ENCODE results near the gene SCLY.

SCLY gene

DNA sequence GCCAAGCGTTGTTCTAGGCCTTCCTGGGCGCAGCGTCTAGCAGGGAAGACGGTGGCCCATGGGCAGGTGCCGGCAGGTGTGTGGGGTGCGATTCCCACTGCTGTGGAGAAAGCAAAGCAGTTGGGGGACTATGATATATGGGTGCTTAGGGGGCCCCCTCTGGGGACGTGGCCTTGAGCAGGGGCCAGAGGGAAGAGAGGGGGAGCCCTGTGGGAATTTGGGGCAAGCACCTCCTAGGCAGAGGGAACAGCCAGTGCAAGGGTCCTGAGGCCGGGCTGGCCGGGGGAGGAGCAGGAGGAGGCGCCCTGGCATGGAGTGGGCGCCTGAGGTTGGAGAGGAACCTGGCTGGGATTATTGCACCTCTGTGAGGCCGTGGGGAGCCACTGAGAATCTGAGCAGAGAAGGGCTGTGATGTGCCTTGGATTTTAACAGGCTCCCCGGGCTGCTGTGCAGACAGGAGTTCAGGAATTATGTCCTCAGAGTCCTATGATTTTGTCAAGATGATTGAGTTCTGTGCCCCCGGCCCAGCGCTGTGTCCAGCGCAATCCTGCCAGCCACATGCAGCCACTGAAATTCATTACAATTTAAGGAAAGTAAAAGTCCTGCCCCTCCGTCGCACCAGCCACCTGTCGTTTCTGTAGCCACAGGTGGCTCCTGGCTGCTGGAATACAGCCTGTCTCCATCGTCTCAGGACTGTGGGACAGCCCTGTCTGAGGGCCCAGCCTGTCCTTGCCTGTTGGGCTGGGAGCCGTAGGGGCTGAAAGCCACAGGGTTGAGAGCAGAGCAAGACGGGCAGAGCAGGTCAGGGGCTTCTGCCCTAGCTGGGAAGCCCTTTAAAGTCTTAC lies 68.6 kb downstream of the SCLY start:
- TF ChIP-seq, protein P1, sequence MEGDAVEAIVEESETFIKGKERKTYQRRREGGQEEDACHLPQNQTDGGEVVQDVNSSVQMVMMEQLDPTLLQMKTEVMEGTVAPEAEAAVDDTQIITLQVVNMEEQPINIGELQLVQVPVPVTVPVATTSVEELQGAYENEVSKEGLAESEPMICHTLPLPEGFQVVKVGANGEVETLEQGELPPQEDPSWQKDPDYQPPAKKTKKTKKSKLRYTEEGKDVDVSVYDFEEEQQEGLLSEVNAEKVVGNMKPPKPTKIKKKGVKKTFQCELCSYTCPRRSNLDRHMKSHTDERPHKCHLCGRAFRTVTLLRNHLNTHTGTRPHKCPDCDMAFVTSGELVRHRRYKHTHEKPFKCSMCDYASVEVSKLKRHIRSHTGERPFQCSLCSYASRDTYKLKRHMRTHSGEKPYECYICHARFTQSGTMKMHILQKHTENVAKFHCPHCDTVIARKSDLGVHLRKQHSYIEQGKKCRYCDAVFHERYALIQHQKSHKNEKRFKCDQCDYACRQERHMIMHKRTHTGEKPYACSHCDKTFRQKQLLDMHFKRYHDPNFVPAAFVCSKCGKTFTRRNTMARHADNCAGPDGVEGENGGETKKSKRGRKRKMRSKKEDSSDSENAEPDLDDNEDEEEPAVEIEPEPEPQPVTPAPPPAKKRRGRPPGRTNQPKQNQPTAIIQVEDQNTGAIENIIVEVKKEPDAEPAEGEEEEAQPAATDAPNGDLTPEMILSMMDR (IDR thresholded peaks at IDR 0.05; ENCODE audit: extremely low read depth, insufficient read depth, missing control alignments), result no peak
- DNase-seq (ENCODE audit: low spot score), result no peak
- in situ Hi-C loops (cut with MboI; ENCODE audit: low pct_unique_long_range_greater_than_20kb, low sequenced_read_pairs, unreplicated experiment), result no loop called here

DNA sequence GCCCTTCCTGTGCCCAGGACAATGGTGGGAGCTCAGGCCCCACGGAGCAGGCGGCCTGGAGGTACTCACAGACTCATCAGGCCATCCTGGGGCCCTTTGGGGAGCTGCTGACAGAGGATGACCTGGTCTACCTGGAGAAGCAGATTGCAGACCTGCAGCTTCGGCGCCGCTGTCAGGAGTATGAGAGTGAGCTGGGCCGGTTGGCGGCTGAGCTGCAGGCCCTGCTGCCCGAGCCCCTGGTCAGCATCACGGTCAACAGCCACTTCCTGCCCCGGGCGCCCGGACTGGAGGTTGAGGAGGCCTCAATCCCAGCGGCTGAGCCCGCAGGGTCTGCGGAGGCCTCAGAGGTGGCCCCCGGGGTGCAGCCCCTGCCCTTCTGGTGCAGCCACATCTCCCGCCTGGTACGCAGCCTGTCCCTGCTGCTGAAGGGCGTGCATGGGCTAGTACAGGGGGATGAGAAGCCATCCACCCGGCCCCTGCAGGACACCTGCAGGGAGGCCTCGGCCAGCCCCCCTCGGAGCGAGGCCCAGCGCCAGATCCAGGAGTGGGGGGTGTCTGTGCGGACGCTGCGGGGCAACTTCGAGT lies 69.4 kb downstream of the SCLY start:
- TF ChIP-seq, protein P1 (IDR thresholded peaks at IDR 0.05; ENCODE audit: extremely low read depth, insufficient read depth, missing control alignments), result no peak
- in situ Hi-C loops (cut with MboI; ENCODE audit: low pct_unique_long_range_greater_than_20kb, low sequenced_read_pairs, unreplicated experiment), result no loop called here

GRCh38 chr2:238130696-238131628 lies 70.2 kb downstream of the SCLY start:
- TF ChIP-seq, protein P1 (IDR thresholded peaks at IDR 0.05; ENCODE audit: extremely low read depth, insufficient read depth, missing control alignments), result no peak
- in situ Hi-C loops (cut with MboI; ENCODE audit: low pct_unique_long_range_greater_than_20kb, low sequenced_read_pairs, unreplicated experiment), result no loop called here
- no peak for DNase-seq (ENCODE audit: low spot score)

More for the DNA sequence above, 69.4 kb downstream of the SCLY start:
- DNase-seq (ENCODE audit: low spot score), result no peak

DNA sequence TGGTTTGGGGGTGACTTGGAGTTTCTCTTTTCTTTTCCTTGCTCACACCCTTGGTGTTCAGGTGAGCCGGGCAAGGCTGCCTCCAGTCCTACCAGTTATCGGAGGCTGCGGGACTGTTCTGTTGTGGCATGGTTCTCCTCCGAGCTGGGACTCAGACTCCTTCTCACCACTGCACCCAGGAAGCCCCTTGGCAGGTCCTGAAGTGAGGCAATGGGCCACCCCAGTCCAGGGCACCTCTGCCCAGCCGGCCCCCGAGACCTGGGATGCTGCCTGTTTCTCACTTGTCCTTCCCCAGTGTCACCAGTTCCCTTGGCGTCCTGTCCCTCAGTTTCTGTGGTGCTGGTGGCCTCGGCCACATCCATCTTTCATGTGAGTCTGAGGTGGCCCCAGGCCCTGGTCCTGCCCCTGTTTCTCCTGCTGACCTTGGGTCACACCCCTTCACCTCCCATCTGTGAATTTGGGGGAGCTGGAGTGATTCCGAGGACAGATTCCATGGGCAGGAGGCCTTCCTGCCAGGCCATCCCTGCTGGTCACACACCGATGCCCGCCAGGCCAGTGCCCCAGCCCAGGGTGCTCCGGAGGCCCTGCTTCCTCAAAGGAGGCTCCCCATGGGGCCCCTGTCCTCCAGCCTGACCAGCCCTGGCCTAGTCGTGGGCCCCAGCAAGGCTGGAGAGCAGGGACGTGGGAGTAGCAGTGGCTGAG lies 71.1 kb downstream of the SCLY start:
- in situ Hi-C loops (cut with MboI; ENCODE audit: low pct_unique_long_range_greater_than_20kb, low sequenced_read_pairs, unreplicated experiment), result no loop called here
- DNase-seq (ENCODE audit: low spot score), result no peak
- TF ChIP-seq, protein P1 (IDR thresholded peaks at IDR 0.05; ENCODE audit: extremely low read depth, insufficient read depth, missing control alignments), result no peak

- TF ChIP-seq, protein P1 (IDR thresholded peaks at IDR 0.05; ENCODE audit: extremely low read depth, insufficient read depth, missing control alignments), result no peak
- no peak for DNase-seq (ENCODE audit: low spot score)
Observed at GRCh38 chr2:238132463-238133450, 72.0 kb downstream of the SCLY start.

More at GRCh38 chr2:238132463-238133450, 72.0 kb downstream of the SCLY start:
- in situ Hi-C loops (cut with MboI; ENCODE audit: low pct_unique_long_range_greater_than_20kb, low sequenced_read_pairs, unreplicated experiment), result no loop called here
